Keratinocyte (primary cell): ENCODE data around the gene AKIP1. TPM values are rescaled to one million over a fixed set of nuclear protein-coding genes. Genes with fewer than 3 reads are reported as not detected.

ENCODE experiments used
- DNase-seq: peaks from one replicate; pipeline ENCODE4 v3.0.0-alpha.2; 2011; ENCODE audit warnings: low read depth, missing footprints, low spot score
- FAIRE-seq: peaks from 2 replicates; lab custom pipeline; 2011; peaks lifted over from hg19 to GRCh38; lab: Jason Lieb, UNC
- H2AFZ ChIP-seq: 2 replicates; pipeline ENCODE4 v1.6.0; 2012; ENCODE audit warnings: low read length, control low read depth, inconsistent platforms; ENCODE audit not compliant: control insufficient read depth
- H3K27ac ChIP-seq: 2 replicates; pipeline ENCODE4 v1.5.1; 2011; ENCODE audit warnings: low read length; ENCODE audit not compliant: control insufficient read depth, insufficient read depth
- H3K27me3 ChIP-seq: 3 replicates; pipeline ENCODE4 v1.6.0; 2011; ENCODE audit warnings: low read length; ENCODE audit not compliant: control insufficient read depth, insufficient read depth; ENCODE audit errors: extremely low read depth
- H3K36me3 ChIP-seq, 2 experiments: 2 replicates in 1 of 2; 3 replicates in 1 of 2; pipeline ENCODE4 v1.5.1; 2011; ENCODE audit warnings: low read length in 2 of 2, mild to moderate bottlenecking in 1 of 2; ENCODE audit not compliant: control insufficient read depth in 2 of 2, insufficient read depth in 2 of 2; ENCODE audit errors: extremely low read depth in 1 of 2
- H3K4me1 ChIP-seq: 3 replicates; pipeline ENCODE4 v1.5.1; 2011; ENCODE audit warnings: low read length; ENCODE audit not compliant: control insufficient read depth, insufficient read depth; ENCODE audit errors: extremely low read depth
- H3K4me2 ChIP-seq: 3 replicates; pipeline ENCODE4 v1.6.0; 2011; ENCODE audit warnings: low read depth, low read length; ENCODE audit not compliant: control insufficient read depth, insufficient read depth; ENCODE audit errors: extremely low read depth
- H3K4me3 ChIP-seq, 3 experiments: fragments of 200-600 bp in 1 of 3; sonication (generic) in 1 of 3; 2 replicates in 2 of 3; 3 replicates in 1 of 3; pipeline ENCODE4 v1.5.1; 2011 to 2016; ENCODE audit warnings: low read length in 3 of 3, mild to moderate bottlenecking in 3 of 3, control low read depth in 2 of 3, inconsistent platforms in 1 of 3, low read depth in 1 of 3, mixed read lengths in 1 of 3, mixed run types in 1 of 3, moderate library complexity in 1 of 3; ENCODE audit not compliant: control insufficient read depth in 2 of 3, insufficient read depth in 2 of 3; ENCODE audit errors: extremely low read depth in 1 of 3
- H3K79me2 ChIP-seq: 2 replicates; pipeline ENCODE4 v1.6.0; 2012; ENCODE audit warnings: low read length; ENCODE audit not compliant: control insufficient read depth, insufficient read depth
- H3K9ac ChIP-seq: 3 replicates; pipeline ENCODE4 v1.6.0; 2011; ENCODE audit warnings: low read length; ENCODE audit not compliant: control insufficient read depth, insufficient read depth; ENCODE audit errors: extremely low read depth
- H3K9me1 ChIP-seq: 3 replicates; pipeline ENCODE4 v1.6.0; 2011; ENCODE audit warnings: low read length; ENCODE audit not compliant: control insufficient read depth, insufficient read depth; ENCODE audit errors: extremely low read depth
- H3K9me3 ChIP-seq: 2 replicates; pipeline ENCODE4 v1.5.1; 2012; ENCODE audit warnings: low read depth, low read length; ENCODE audit not compliant: control insufficient read depth
- H4K20me1 ChIP-seq: 3 replicates; pipeline ENCODE4 v1.6.0; 2011; ENCODE audit warnings: low read length; ENCODE audit not compliant: control insufficient read depth, insufficient read depth; ENCODE audit errors: extremely low read depth
- CTCF ChIP-seq, 3 experiments: IDR thresholded peaks in 1 of 3; conservative IDR thresholded peaks in 1 of 3; optimal IDR thresholded peaks in 1 of 3; 2 replicates in 2 of 3; 3 replicates in 1 of 3; pipeline versions ENCODE3 to v1.5.1; 2011; ENCODE audit warnings: low read length in 3 of 3, mild to moderate bottlenecking in 3 of 3, moderate library complexity in 2 of 3, control low read depth in 1 of 3, inconsistent platforms in 1 of 3; ENCODE audit not compliant: insufficient read depth in 2 of 3; ENCODE audit errors: extremely low read depth in 1 of 3
- EZH2 ChIP-seq: IDR thresholded peaks from one replicate; pipeline ENCODE4 v1.6.1; 2012; ENCODE audit warnings: inconsistent platforms, mild to moderate bottlenecking, low read length, moderate library complexity
- dilution Hi-C: fragments of 300-500 bp; cut with MboI; formaldehyde crosslinking; loops from one replicate; pipeline ENCODE4 v1.7.0; 2020; ENCODE audit warnings: low sequenced_read_pairs; ENCODE audit not compliant: extremely low pct_ligation_motif_present
- polyA plus RNA-seq, 5 experiments: library from polyadenylated mRNA; depleted of rRNA in 3 of 5; stranded (reverse) in 3 of 5; stranded (forward) in 1 of 5; unstranded in 1 of 5; fragments of >200 nt; gene quantifications; 1 replicate in 1 of 5; 2 replicates in 3 of 5; 3 replicates in 1 of 5; pipeline versions ENCODE4 v1.2.1 to v1.2.3, GENCODE V29; 2011 to 2012; ENCODE audit warnings: missing spikeins in 2 of 5, low read depth in 1 of 5, low replicate concordance in 1 of 5

AKIP1 gene
- polyA plus RNA-seq, 1 donor (not counting 4 experiments of a cell fraction or from before 2014, with no cell fraction given) = 46.4 TPM

- Histone ChIP-seq H2AFZ (no peak overlapping the region), H3K79me2 (peaks cover 29% of the 10 kb centered on the region), H3K9ac (no peak overlapping the region), H3K4me3 (no peak overlapping the region), H3K4me2 (no peak overlapping the region), H4K20me1 (no peaks in the 10 kb centered on the region), H3K27me3 (no peaks in the 10 kb centered on the region), H3K27ac (no peak overlapping the region), H3K4me1 (no peaks in the 10 kb centered on the region), H3K36me3 (peaks cover 8 to 9% of the 10 kb centered on the region in 2 experiments), H3K9me1 (no peaks in the 10 kb centered on the region), H3K9me3 (no peaks in the 10 kb centered on the region)
- FAIRE-seq (no peak), DNase-seq (no peak)
- no peak for TF ChIP-seq EZH2
- no peak for TF ChIP-seq CTCF (optimal IDR thresholded peaks at IDR 0.05 in 1 of 3, IDR thresholded peaks at IDR 0.05 in 1 of 3, conservative IDR thresholded peaks at IDR 0.05 in 1 of 3; ENCODE audit: extremely low read depth in 1 of 3, insufficient read depth in 2 of 3, low read length in 3 of 3)
- dilution Hi-C loops = no loop called here
These were observed 45.9 kb downstream of the AKIP1 start for GRCh38 chr11:8956860-8957259.

- dilution Hi-C loops = no loop called here
- Histone ChIP-seq H3K4me3 (no peak overlapping the region), H3K4me2 (no peak overlapping the region), H3K4me1 (peaks cover 12% of the 10 kb centered on the region), H3K27me3 (no peaks in the 10 kb centered on the region), H4K20me1 (no peaks in the 10 kb centered on the region), H3K9me1 (no peaks in the 10 kb centered on the region), H3K9ac (no peak overlapping the region), H3K36me3 (peaks cover 5 to 7% of the 10 kb centered on the region in 2 experiments), H3K9me3 (no peaks in the 10 kb centered on the region), H2AFZ (no peak overlapping the region), H3K79me2 (peaks cover 49% of the 10 kb centered on the region), H3K27ac (no peak overlapping the region)
- TF ChIP-seq EZH2 = no peak
- peak; percentile 58 to 67 (median 62) for TF ChIP-seq CTCF (optimal IDR thresholded peaks at IDR 0.05 in 1 of 3, IDR thresholded peaks at IDR 0.05 in 1 of 3, conservative IDR thresholded peaks at IDR 0.05 in 1 of 3; ENCODE audit: extremely low read depth in 1 of 3, insufficient read depth in 2 of 3, low read length in 3 of 3)
- peak; percentile 55 for DNase-seq
- FAIRE-seq = peak; percentile 96
These were observed 48.7 kb downstream of the AKIP1 start for GRCh38 chr11:8959546-8960166.
